Neural progenitor cell (in vitro differentiated cells): ENCODE results near the gene ARHGAP26.

Source experiments
- CTCF ChIP-seq: fragments of 200-600 bp; sonication (generic); IDR thresholded peaks from 2 replicates; pipeline ENCODE4 v1.5.1; 2017; ENCODE audit warnings: antibody characterized with exemption, mild to moderate bottlenecking
- EZH2 ChIP-seq: fragments of 200-600 bp; sonication (generic); IDR thresholded peaks from 2 replicates; pipeline ENCODE4 v1.6.1; 2017; ENCODE audit warnings: antibody characterized with exemption, mild to moderate bottlenecking, moderate library complexity

DNA sequence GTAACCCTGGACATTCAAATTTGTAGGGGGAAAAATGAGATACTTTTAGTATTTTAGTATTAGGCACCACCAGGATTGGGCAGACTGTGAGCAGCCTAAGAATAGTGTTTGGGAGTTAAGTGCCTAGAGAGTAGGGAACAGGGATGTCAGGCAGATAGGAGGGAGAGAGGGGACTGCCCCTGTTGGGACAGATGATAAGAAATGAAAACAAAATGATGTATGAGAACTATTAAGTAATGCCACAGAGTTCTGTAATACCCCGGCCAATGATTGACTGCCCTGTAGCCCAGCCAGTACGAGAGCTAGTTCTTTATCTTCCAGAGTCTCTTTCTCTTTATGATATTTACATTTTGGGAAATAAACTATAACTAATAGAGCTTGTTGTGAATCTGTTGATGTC lies 24.4 kb downstream of the ARHGAP26 start:
- TF ChIP-seq CTCF: no peak
- TF ChIP-seq EZH2: no peak
